ENCODE data around the gene AMHR2.
"Not testable (repeated sequence)": the region's sequence is repeated elsewhere in the genome, so short reads cannot be mapped to it uniquely, and the experiment has no call there.

Gene AMHR2

GRCh38 chr12:53423597-53423996 is at the start of gene AMHR2:
Gene AMHR2 (plus strand): TSS chr12:53423855. CDS start chr12:53423935, 80 bp downstream.
- no peak for DNase-seq (ENCODE audit: low spot score)

DNA sequence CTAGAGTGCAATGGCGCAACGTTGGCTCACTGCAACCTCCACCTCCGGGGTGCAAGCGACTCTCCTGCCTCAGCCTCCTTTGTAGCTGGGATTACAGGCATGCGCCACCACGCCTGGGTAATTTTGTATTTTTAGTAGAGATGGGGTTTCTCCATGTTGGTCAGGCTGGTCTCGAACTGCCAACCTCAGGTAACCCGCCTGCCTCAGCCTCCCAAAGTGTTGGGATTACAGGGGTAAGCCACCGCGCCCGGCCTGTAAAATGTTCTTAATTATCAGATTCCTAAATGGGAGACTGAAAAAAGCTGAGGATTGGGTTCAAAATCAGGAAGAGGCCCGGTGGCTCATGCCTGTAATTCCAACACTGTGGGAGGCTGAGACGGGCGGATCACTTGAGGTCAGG is 49.4 kb upstream of the AMHR2 start:
- DNase-seq (ENCODE audit: low spot score): not testable (repeated sequence)

DNA sequence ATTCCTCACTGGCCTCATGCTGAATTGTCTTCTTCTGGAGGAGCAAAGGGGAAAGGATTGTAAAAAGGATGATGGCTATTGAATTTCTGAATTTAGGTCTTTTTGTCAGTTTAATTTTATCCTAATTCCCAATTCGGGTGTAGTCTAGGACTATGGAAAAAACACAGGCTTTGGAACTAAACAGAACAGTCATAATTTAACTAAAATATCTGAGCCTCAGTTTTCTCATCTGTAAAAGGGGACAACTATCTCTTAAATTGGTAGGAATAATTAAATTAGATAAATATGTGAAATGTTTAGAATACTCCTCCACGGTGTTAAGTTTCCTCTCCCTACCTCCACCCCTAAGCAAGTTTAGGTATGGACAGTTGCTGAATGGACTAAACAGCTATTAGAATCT is 46.9 kb upstream of the AMHR2 start:
- DNase-seq (ENCODE audit: low spot score): no peak

DNA sequence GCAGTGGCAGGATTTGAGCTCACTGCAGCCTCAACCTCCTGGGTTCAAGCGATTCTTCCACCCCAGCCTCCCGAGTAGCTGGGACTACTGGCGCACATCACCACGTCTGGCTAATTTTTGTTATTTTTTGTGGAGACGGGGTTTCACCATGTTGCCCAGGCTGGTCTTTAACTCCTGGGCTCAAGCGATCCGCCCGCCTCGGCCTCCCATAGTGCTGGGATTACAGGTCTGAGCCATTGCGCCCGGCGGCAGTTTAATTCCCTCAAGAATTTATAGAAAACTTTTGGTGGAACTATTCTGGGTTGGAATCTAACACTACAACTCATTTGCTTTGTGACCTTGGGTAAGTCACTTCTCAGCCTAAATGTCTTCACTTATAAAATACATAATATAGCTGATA is 45.4 kb upstream of the AMHR2 start:
- no peak for DNase-seq (ENCODE audit: low spot score)

DNA sequence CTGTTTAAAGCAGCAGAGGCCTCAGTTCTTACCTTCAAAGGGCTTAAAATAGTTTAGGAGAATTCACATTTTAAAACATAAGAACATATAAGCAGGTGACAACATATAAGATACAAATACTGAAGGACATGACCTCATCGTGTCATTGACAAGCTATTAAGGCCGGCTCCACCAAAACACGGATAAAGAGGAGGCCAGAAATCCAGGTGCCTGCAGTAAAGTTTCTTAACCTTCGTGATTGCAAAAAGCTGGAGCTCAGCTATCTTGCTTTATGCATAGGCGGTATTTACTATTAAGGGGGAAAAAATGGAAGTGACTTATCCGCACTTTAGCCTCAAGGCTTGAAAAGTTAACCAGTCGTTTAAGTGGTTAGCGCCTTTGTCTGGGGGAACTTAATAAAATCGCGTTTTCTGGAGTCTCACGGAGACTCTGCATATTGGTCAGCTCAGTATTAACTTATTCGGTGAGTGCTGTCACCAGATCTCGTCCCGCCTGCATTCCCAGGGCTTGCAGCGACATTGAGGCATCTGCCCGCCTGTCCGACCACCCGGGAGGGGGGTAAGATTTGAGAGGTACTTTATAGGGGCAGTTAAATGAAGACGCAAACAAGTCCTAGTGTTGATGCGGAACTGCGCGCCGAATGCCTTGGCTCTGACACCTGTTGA is 44.8 kb upstream of the AMHR2 start:
- no peak for DNase-seq (ENCODE audit: low spot score)

- DNase-seq (ENCODE audit: low spot score): peak; percentile 100
Measured at GRCh38 chr12:53379389-53380103, 44.1 kb upstream of the AMHR2 start.

DNA sequence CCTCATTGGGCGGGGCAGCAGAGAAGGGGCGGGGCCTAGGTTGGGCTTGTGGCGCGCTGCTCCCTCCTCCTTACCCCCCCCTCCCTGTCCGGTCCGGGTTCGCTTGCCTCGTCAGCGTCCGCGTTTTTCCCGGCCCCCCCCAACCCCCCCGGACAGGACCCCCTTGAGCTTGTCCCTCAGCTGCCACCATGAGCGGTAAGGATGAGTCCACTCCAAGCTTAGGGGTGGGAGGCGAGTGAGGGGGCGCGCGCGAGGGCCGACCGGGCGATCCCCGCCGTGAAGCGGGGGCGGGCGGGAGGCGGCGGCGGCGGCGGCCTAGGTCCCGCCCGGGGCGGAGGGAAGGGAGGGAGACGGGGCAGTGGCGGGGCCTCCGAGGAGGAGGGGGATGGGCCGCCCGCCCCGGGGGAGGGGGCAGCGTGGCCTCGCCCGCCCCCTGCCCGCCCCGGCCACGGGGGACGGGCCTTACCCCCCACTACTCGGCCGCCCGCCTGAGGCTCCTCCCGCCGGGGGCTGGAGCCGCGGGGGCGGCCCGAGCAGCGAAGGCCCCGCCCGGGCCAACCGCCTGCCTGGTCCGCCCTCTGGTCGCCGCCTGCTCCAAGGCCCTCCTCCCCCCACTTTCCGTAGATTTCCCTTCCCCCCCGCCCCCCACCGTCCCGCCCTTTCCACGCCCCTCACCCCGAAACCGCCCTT is 43.4 kb upstream of the AMHR2 start, which contains the start of gene SP1:
Gene SP1 (plus strand): TSS at position 73 of the 690 bp plus-strand sequence. CDS start 116 bp downstream, at position 189.
- peak; percentile 92 for DNase-seq (ENCODE audit: low spot score)

DNA sequence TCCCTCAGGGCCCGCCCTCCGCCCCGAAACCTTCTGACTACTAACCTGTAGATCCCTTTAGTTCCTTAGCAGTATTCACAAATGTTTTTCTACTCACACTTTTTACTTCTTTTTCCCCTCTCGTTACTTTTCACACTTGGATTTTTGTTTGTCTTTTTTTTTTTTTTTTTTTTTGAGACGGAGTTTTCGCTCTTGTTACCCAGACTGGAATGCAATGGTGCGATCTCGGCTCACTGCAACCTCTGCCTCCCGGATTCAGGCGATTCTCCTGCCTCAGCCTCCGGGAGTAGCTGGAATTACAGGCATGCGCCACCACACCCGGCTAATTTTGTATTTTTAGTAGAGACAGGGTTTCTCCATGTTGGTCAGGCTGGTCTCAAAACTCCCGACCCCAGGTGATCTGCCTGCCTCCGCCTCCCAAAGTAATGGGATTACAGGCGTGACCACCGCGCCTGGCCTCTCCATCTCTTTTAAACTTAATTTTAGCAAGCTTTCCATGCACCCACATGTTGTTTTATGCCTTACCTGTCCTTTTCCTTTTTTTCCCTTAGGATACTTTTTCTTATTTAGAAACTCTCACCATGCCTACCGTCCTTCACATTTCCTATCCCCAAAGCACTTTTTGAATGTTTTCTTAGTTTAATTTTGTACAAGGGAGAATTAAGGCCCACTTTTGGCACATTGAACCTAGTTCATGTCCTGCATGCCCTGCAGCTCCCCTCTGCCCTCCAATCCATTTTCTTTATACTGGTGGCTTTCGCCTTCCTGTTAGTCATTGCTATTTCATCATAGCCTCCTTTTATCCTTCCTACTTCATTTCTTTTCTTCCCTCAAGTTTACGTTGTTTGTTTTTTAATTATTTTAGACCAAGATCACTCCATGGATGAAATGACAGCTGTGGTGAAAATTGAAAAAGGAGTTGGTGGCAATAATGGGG is 42.6 kb upstream of the AMHR2 start:
- no peak for DNase-seq (ENCODE audit: low spot score)

DNA sequence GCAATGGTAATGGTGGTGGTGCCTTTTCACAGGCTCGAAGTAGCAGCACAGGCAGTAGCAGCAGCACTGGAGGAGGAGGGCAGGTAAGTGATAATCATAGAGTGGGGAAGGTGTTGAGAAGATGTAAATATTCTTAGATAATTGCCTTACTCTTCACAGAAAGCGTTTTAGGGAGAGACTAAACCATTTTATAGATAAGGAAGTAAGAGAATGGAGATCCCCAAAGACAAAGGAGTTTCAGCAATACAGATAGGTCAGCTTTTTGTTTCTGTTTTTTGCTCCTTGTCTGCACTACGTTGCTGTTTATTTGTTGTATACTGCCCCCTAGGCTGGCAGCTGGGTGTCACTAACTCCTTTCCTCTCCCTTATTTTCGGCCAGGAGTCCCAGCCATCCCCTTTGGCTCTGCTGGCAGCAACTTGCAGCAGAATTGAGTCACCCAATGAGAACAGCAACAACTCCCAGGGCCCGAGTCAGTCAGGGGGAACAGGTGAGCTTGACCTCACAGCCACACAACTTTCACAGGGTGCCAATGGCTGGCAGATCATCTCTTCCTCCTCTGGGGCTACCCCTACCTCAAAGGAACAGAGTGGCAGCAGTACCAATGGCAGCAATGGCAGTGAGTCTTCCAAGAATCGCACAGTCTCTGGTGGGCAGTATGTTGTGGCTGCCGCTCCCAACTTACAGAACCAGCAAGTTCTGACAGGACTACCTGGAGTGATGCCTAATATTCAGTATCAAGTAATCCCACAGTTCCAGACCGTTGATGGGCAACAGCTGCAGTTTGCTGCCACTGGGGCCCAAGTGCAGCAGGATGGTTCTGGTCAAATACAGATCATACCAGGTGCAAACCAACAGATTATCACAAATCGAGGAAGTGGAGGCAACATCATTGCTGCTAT is 41.7 kb upstream of the AMHR2 start:
- DNase-seq (ENCODE audit: low spot score): no peak

DNA sequence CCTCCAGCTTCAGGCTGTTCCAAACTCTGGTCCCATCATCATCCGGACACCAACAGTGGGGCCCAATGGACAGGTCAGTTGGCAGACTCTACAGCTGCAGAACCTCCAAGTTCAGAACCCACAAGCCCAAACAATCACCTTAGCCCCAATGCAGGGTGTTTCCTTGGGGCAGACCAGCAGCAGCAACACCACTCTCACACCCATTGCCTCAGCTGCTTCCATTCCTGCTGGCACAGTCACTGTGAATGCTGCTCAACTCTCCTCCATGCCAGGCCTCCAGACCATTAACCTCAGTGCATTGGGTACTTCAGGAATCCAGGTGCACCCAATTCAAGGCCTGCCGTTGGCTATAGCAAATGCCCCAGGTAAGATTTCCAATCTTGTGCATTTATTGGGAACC is 40.4 kb upstream of the AMHR2 start:
- no peak for DNase-seq (ENCODE audit: low spot score)

GRCh38 chr12:53386381-53386780 is 37.3 kb upstream of the AMHR2 start:
- not testable (repeated sequence) for DNase-seq (ENCODE audit: low spot score)

GRCh38 chr12:53388932-53389331 is 34.7 kb upstream of the AMHR2 start:
- no peak for DNase-seq (ENCODE audit: low spot score)

GRCh38 chr12:53389702-53390101 is 34.0 kb upstream of the AMHR2 start:
- DNase-seq (ENCODE audit: low spot score): no peak

DNA sequence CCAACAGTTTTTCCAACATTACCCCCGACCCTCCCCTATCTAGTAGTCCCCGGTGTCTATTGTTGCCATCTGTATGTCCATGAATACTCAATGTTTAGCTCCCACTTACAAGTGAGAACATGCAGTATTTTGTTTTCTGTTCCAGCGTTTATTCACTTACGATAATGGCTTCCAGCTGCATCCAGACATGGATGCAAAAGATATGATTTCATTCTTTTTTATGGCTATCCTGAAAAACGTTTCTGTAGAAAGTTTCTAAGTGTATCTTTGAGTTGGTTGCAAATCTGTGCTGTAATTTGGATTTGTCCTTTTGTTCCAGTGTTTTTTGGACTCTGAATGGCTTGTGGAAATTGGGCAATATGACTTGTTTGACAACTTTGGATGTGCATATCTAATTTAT is 31.9 kb upstream of the AMHR2 start:
- DNase-seq (ENCODE audit: low spot score): no peak

DNA sequence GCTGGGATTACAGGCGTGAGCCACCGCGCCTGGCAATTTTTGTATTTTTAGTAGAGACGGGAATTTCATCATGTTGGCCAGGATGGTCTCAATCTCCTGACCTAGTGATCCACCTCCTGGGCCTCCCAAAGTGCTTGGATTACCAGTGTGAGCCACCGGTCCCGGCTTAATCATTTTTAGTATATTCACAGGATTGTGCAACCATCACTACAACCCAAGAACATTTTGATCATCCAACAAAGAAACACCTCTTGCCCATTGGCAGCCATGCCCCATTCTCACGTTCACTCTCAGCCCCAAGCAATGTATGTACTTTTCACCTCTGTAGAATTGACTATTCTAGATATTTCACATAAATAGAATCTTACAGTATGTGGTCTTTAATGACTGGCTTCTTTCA is 23.8 kb upstream of the AMHR2 start:
- no peak for DNase-seq (ENCODE audit: low spot score)

GRCh38 chr12:53402351-53402750 is 21.3 kb upstream of the AMHR2 start:
- DNase-seq (ENCODE audit: low spot score): not testable (repeated sequence)

DNA sequence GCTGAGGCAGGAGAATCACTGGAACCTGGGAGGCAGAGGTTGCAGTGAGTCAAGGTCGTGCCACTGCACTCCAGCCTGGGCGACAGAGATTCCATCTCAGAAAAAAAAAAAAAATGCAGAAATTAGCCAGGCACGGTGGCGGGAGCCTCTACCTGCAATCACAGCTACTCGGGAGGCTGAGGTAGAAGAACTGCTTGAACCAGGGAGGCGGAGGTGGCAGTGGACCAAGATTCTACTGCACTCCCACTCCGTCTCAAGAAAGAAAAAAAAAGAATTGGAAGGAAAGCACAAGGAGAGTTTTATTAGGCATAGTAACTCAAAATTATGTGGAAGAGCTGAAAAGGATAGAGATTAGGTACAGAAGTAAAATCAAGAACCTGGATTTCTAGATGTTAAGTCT is 20.8 kb upstream of the AMHR2 start:
- DNase-seq (ENCODE audit: low spot score): no peak

- no peak for DNase-seq (ENCODE audit: low spot score)
Measured at GRCh38 chr12:53410951-53411350, 12.7 kb upstream of the AMHR2 start.

- DNase-seq (ENCODE audit: low spot score): no peak
Measured at GRCh38 chr12:53413485-53414204, 10.0 kb upstream of the AMHR2 start.

DNA sequence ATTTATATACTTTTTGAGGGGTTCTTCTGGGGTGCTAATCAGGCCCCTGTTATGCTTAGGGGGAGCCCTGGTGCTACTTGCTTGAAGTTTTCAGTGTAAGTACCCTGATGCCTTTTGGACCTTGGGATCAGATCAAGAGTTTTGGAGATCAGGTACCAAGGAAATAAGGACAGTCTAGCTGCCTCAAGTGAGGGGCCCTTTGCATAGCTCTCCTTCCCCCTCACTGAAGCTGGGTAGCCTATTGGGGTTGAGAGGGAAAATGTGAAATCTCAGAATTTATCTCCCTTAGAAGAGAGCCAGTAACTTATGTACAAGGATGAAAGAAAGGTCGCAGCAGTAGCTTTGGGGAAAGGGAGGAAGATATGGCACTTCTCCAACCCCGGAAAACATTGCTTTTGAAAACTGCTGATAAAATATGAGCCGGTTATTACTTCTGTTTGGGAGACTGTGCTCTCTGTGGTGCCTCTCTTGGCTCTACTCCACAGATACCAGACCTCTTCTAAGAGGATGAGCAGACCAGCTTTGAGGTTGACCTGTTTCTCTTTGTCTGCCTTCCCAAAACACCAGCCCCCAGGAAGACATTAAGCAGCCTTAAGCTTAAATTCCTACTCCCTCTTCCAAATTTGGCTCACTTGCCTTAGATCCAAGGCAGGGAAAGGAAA is 8.8 kb upstream of the AMHR2 start:
- no peak for DNase-seq (ENCODE audit: low spot score)

Measured in globus pallidus (tissue), 1 donor.